Naive thymus-derived CD4-positive, alpha-beta T cell (primary cell): ENCODE measurements around the gene ERC1. TPM values are rescaled to one million over a fixed set of nuclear protein-coding genes. Genes with fewer than 3 reads are reported as not detected.
"Not testable (repeated sequence)": the region's sequence is repeated elsewhere in the genome, so short reads cannot be mapped to it uniquely, and the experiment has no call there.

Experiments
- ATAC-seq: fragments of 150-1000 bp; cut with Tn5 transposase; 2 replicates; pipeline ENCODE4 v1.10.0; 2021; ENCODE audit warnings: mild to moderate bottlenecking, moderate library complexity
- CTCF ChIA-PET: fragments of 350-600 bp; sonication (Branson Sonifier 250); formaldehyde crosslinking; loops from one replicate; lab custom pipeline; 2021; ENCODE audit warnings: antibody characterized with exemption; lab: Charles Lee
- POLR2A ChIA-PET: fragments of 350-600 bp; sonication (Branson Sonifier 250); formaldehyde crosslinking; loops from one replicate; lab custom pipeline; 2021; ENCODE audit warnings: antibody characterized with exemption, inconsistent platforms; lab: Charles Lee
- DNase-seq, 9 donors: peaks; one replicate each; pipeline versions ENCODE4 v3.0.0 to v3.0.0-alpha.2; 2020 to 2022; ENCODE audit warnings: mixed read lengths in 1 of 9
- H3K27ac ChIP-seq: one replicate; pipeline ENCODE4 v1.7.0; 2013; ENCODE audit warnings: mild to moderate bottlenecking, low read depth, low read length, moderate library complexity
- H3K27me3 ChIP-seq, 2 donors: one replicate each; pipeline ENCODE4 v1.7.0; 2013; ENCODE audit warnings: low read length in 2 of 2, mild to moderate bottlenecking in 2 of 2, moderate library complexity in 2 of 2; ENCODE audit not compliant: control insufficient read depth in 2 of 2, insufficient read depth in 2 of 2
- H3K36me3 ChIP-seq, 3 experiments: 1 replicate in 2 of 3; 2 replicates in 1 of 3; pipeline ENCODE4 v1.7.0; 2013; ENCODE audit warnings: low read length in 3 of 3, mild to moderate bottlenecking in 3 of 3, moderate library complexity in 1 of 3; ENCODE audit not compliant: insufficient read depth in 3 of 3, control insufficient read depth in 2 of 3
- H3K4me1 ChIP-seq, 2 donors: one replicate each; pipeline ENCODE4 v1.7.0; 2013; ENCODE audit warnings: low read length in 2 of 2, mild to moderate bottlenecking in 2 of 2, moderate library complexity in 1 of 2; ENCODE audit not compliant: control insufficient read depth in 2 of 2, insufficient read depth in 2 of 2
- H3K4me3 ChIP-seq: 2 replicates; pipeline ENCODE4 v1.7.0; 2013; ENCODE audit warnings: mild to moderate bottlenecking, low read length
- H3K9me3 ChIP-seq, 3 experiments: 1 replicate in 2 of 3; 2 replicates in 1 of 3; pipeline ENCODE4 v1.7.0; 2013; ENCODE audit warnings: low read length in 3 of 3; ENCODE audit not compliant: control insufficient read depth in 2 of 3
- H3K27ac Mint-ChIP-seq, 9 donors: one replicate each; pipeline ENCODE4 v1.8.0; 2020 to 2022; ENCODE audit warnings: mixed read lengths in 9 of 9, mild to moderate bottlenecking in 8 of 9, moderate library complexity in 5 of 9, inconsistent platforms in 2 of 9
- H3K27me3 Mint-ChIP-seq, 5 donors: one replicate each; pipeline ENCODE4 v1.8.0; 2021 to 2022; ENCODE audit warnings: mixed read lengths in 5 of 5, mild to moderate bottlenecking in 1 of 5
- H3K36me3 Mint-ChIP-seq, 5 donors: one replicate each; pipeline ENCODE4 v1.8.0; 2020 to 2022; ENCODE audit warnings: mixed read lengths in 5 of 5, mild to moderate bottlenecking in 3 of 5, inconsistent platforms in 1 of 5
- H3K4me1 Mint-ChIP-seq, 7 donors: one replicate each; pipeline ENCODE4 v1.8.0; 2020 to 2022; ENCODE audit warnings: mixed read lengths in 7 of 7, mild to moderate bottlenecking in 3 of 7, inconsistent platforms in 1 of 7
- H3K4me3 Mint-ChIP-seq, 10 donors: one replicate each; pipeline ENCODE4 v1.8.0; 2020 to 2022; ENCODE audit warnings: mild to moderate bottlenecking in 10 of 10, mixed read lengths in 10 of 10, moderate library complexity in 6 of 10, inconsistent platforms in 2 of 10
- H3K9me3 Mint-ChIP-seq, 11 donors: one replicate each; pipeline ENCODE4 v1.8.0; 2020 to 2022; ENCODE audit warnings: mixed read lengths in 11 of 11, mild to moderate bottlenecking in 4 of 11, inconsistent platforms in 1 of 11, moderate library complexity in 1 of 11
- intact Hi-C, 2 donors: fragments of 100-400 bp; cut with micrococcal nuclease; formaldehyde crosslinking; loops; one replicate each; pipeline ENCODE4 v1.15.1; 2023
- polyA plus RNA-seq, 2 donors: library from polyadenylated mRNA; unstranded; fragments of 300-500 nt; fragmentation: Illumina TruSeq; gene quantifications; one replicate each; pipeline ENCODE4 v1.2.3, GENCODE V29; 2021
- total RNA-seq, 6 experiments: library from RNA in 5 of 6; stranded (reverse) in 5 of 6; gene quantifications; 1 replicate in 5 of 6; 2 replicates in 1 of 6; pipeline ENCODE4 v1.2.3 and lab custom pipeline; 2021 to 2026

Gene ERC1
- total and polyA plus RNA-seq, 7 experiments from 2014 or later = 15.9 to 62.0 (median 51.5) TPM

DNA sequence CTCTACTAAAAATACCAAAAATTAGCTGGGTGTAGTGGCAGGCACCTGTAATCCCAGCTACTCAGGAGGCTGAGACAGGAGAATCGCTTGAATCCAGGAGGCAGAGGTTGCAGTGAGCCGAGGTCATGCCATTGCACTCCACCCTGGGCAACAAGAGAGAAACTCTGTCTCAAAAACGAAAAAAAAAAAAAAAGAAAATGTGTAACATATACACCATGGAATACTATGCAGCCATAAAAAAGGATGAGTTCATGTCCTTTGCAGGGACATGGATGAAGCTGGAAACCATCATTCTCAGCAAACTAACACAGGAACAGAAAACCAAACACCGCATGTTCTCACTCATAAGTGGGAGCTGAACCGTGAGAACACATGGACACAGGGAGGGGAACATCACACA lies 326.0 kb downstream of the ERC1 start:
- H3K4me1 ChIP-seq, H3K27me3 ChIP-seq, DNase-seq, H3K27me3 Mint-ChIP-seq, H3K27ac ChIP-seq, H3K9me3 ChIP-seq, H3K27ac Mint-ChIP-seq, H3K4me3 Mint-ChIP-seq, intact Hi-C loops, H3K4me1 Mint-ChIP-seq, POLR2A ChIA-PET, H3K4me3 ChIP-seq, ATAC-seq, CTCF ChIA-PET: not testable (repeated sequence)
- peaks cover 0 to 26% (median 5%) of the 10 kb centered on the region in 11 donors for H3K9me3 Mint-ChIP-seq
- H3K36me3 Mint-ChIP-seq = peaks cover 12 to 46% (median 40%) of the 10 kb centered on the region in 5 donors
- H3K36me3 ChIP-seq = peaks cover 0 to 19% (median 0%) of the 10 kb centered on the region in 3 experiments

GRCh38 chr12:1318327-1319031 lies 327.5 kb downstream of the ERC1 start:
- ChIA-PET POLR2A (no interaction called here), CTCF (interaction anchor here (1.1 kb wide), 1 partner anchor 12 kb away, joined by 3 read pairs; no protein-coding TSS in a partner anchor)
- no peak overlapping the region for H3K4me3 ChIP-seq
- no peak overlapping the region for H3K27ac ChIP-seq
- no peak overlapping the region for H3K4me3 Mint-ChIP-seq
- no peaks in the 10 kb centered on the region for H3K27me3 ChIP-seq
- H3K9me3 ChIP-seq = no peaks in the 10 kb centered on the region
- H3K27me3 Mint-ChIP-seq = no peaks in the 10 kb centered on the region
- no peaks in the 10 kb centered on the region for H3K4me1 ChIP-seq
- no peak for DNase-seq
- H3K36me3 Mint-ChIP-seq = peaks cover 0 to 35% (median 25%) of the 10 kb centered on the region in 5 donors
- H3K9me3 Mint-ChIP-seq = peaks cover 0 to 15% (median 2%) of the 10 kb centered on the region in 11 donors
- no peak for ATAC-seq
- H3K4me1 Mint-ChIP-seq = peaks cover 0 to 6% (median 0%) of the 10 kb centered on the region in 7 donors
- intact Hi-C loops = no loop called here
- no peak overlapping the region for H3K27ac Mint-ChIP-seq
- peaks cover 0 to 10% (median 0%) of the 10 kb centered on the region in 3 experiments for H3K36me3 ChIP-seq

GRCh38 chr12:1319212-1319611 lies 328.2 kb downstream of the ERC1 start:
- DNase-seq = no peak
- no peaks in the 10 kb centered on the region for H3K4me1 ChIP-seq
- no peak for ATAC-seq
- Mint-ChIP-seq H3K27me3 (no peaks in the 10 kb centered on the region), H3K4me1 (peaks cover 0 to 6% (median 3%) of the 10 kb centered on the region in 7 donors), H3K36me3 (peaks cover 0 to 35% (median 19%) of the 10 kb centered on the region in 5 donors), H3K4me3 (no peak overlapping the region), H3K27ac (no peak overlapping the region), H3K9me3 (peaks cover 0 to 8% (median 2%) of the 10 kb centered on the region in 11 donors)
- no peaks in the 10 kb centered on the region for H3K9me3 ChIP-seq
- ChIA-PET POLR2A (no interaction called here), CTCF (interaction anchor here (1.1 kb wide), 1 partner anchor 13 kb away, joined by 3 read pairs; no protein-coding TSS in a partner anchor)
- intact Hi-C loops = no loop called here
- no peak overlapping the region for H3K27ac ChIP-seq
- H3K27me3 ChIP-seq = no peaks in the 10 kb centered on the region
- H3K36me3 ChIP-seq = peaks cover 0 to 10% (median 0%) of the 10 kb centered on the region in 3 experiments
- H3K4me3 ChIP-seq = no peak overlapping the region

- intact Hi-C loops = no loop called here
These were observed 329.0 kb downstream of the ERC1 start for GRCh38 chr12:1320021-1320420.

GRCh38 chr12:1322821-1323220 lies 331.8 kb downstream of the ERC1 start:
- DNase-seq (no peak), ATAC-seq (no peak)
- no peaks in the 10 kb centered on the region for H3K36me3 ChIP-seq
- ChIA-PET POLR2A (interaction anchor here (0.6 kb wide), 1 partner anchor 198 kb away, joined by 3 read pairs; no protein-coding TSS in a partner anchor), CTCF (no interaction called here)
- no peaks in the 10 kb centered on the region for H3K4me1 ChIP-seq
- no peaks in the 10 kb centered on the region for H3K27me3 ChIP-seq
- no peak overlapping the region for H3K27ac Mint-ChIP-seq
- H3K4me1 Mint-ChIP-seq = peaks cover 0 to 6% (median 5%) of the 10 kb centered on the region in 7 donors
- H3K27me3 Mint-ChIP-seq = no peaks in the 10 kb centered on the region
- H3K27ac ChIP-seq = no peak overlapping the region
- H3K4me3 ChIP-seq = no peak overlapping the region
- H3K36me3 Mint-ChIP-seq = peaks cover 2 to 28% (median 4%) of the 10 kb centered on the region in 5 donors
- intact Hi-C loops = no loop called here
- H3K4me3 Mint-ChIP-seq = no peak overlapping the region
- H3K9me3 ChIP-seq = no peaks in the 10 kb centered on the region
- no peaks in the 10 kb centered on the region for H3K9me3 Mint-ChIP-seq

More at GRCh38 chr12:1320021-1320420, 329.0 kb downstream of the ERC1 start:
- POLR2A ChIA-PET = no interaction called here
- no peak for DNase-seq
- Mint-ChIP-seq H3K27ac (peak overlapping the region in 1 of 9 donors; percentile 27), H3K9me3 (peaks cover 0 to 2% (median 0%) of the 10 kb centered on the region in 11 donors), H3K4me3 (no peak overlapping the region), H3K4me1 (peaks cover 0 to 6% (median 4%) of the 10 kb centered on the region in 7 donors), H3K27me3 (no peaks in the 10 kb centered on the region), H3K36me3 (peaks cover 0 to 31% (median 11%) of the 10 kb centered on the region in 5 donors)
- CTCF ChIA-PET = interaction anchor here (0.6 kb wide), 1 partner anchor 86 kb away, joined by 3 read pairs; no protein-coding TSS in a partner anchor
- Histone ChIP-seq H3K9me3 (no peaks in the 10 kb centered on the region), H3K27me3 (no peaks in the 10 kb centered on the region), H3K27ac (no peak overlapping the region), H3K4me1 (no peaks in the 10 kb centered on the region), H3K4me3 (no peak overlapping the region), H3K36me3 (peaks cover 0 to 10% (median 0%) of the 10 kb centered on the region in 3 experiments)
- ATAC-seq = no peak

GRCh38 chr12:1324099-1324498 lies 333.1 kb downstream of the ERC1 start:
- Mint-ChIP-seq H3K4me3 (no peak overlapping the region), H3K27ac (peak overlapping the region in 1 of 9 donors; percentile 12), H3K27me3 (no peaks in the 10 kb centered on the region), H3K36me3 (peaks cover 2 to 33% (median 5%) of the 10 kb centered on the region in 5 donors), H3K4me1 (peaks cover 0 to 10% (median 5%) of the 10 kb centered on the region in 7 donors), H3K9me3 (no peaks in the 10 kb centered on the region)
- Histone ChIP-seq H3K4me1 (no peaks in the 10 kb centered on the region), H3K27me3 (no peaks in the 10 kb centered on the region), H3K27ac (no peak overlapping the region), H3K36me3 (no peaks in the 10 kb centered on the region), H3K4me3 (no peak overlapping the region), H3K9me3 (no peaks in the 10 kb centered on the region)
- DNase-seq (no peak), ATAC-seq (no peak)
- CTCF ChIA-PET = interaction anchor here (0.6 kb wide), 1 partner anchor 12 kb away, joined by 3 read pairs; no protein-coding TSS in a partner anchor
- POLR2A ChIA-PET = no interaction called here
- intact Hi-C loops = no loop called here
